PC-9 (cell line): ENCODE results near the gene PHC1. TPM values are rescaled to one million over a fixed set of nuclear protein-coding genes. Genes with fewer than 3 reads are reported as not detected.

Experiments
- BruUV-seq: library from RNA; stranded (reverse); fragments of 400-500 nt; replicated peaks from 2 replicates; lab custom pipeline; 2021; lab: Mats Ljungman, UMichigan
- CTCF ChIA-PET: fragments of 300-600 bp; sonication (Branson Sonifier 250); formaldehyde crosslinking; loops from one replicate; lab custom pipeline; 2022; ENCODE audit warnings: antibody characterized with exemption; lab: Charles Lee
- POLR2A ChIA-PET: fragments of 300-600 bp; sonication (Branson Sonifier 250); formaldehyde crosslinking; loops from one replicate; lab custom pipeline; 2022; ENCODE audit warnings: antibody characterized with exemption; ENCODE audit not compliant: unreplicated experiment; lab: Charles Lee
- DNase-seq, 2 experiments: peaks; one replicate each; pipeline versions ENCODE4 v3.0.0 to v3.0.0-alpha.2; 2015 to 2022; ENCODE audit warnings: mixed read lengths in 1 of 2
- H2AFZ ChIP-seq: fragments of 200-600 bp; sonication (generic); 2 replicates; pipeline ENCODE4 v1.8.1; 2017; ENCODE audit warnings: antibody characterized with exemption
- H3F3A ChIP-seq: fragments of 200-600 bp; sonication (generic); 2 replicates; pipeline ENCODE4 v1.8.1; 2017; ENCODE audit warnings: antibody characterized with exemption, mild to moderate bottlenecking, low read depth; ENCODE audit not compliant: insufficient read depth
- H3K27ac ChIP-seq: fragments of 200-600 bp; sonication (generic); 2 replicates; pipeline ENCODE4 v1.6.1; 2016; ENCODE audit warnings: mixed run types
- H3K27me3 ChIP-seq: fragments of 200-600 bp; sonication (generic); 2 replicates; pipeline ENCODE4 v1.6.1; 2016; ENCODE audit warnings: low read depth, mixed run types; ENCODE audit not compliant: insufficient read depth
- H3K36me3 ChIP-seq: fragments of 200-600 bp; sonication (generic); 2 replicates; pipeline ENCODE4 v1.6.1; 2016; ENCODE audit warnings: low read depth, mixed run types
- H3K4me1 ChIP-seq: fragments of 200-600 bp; sonication (generic); replicated peaks from 2 replicates; pipeline ENCODE4 v1.6.1; 2016; ENCODE audit warnings: mixed run types; ENCODE audit not compliant: insufficient read depth
- H3K4me2 ChIP-seq: fragments of 200-600 bp; sonication (generic); 2 replicates; pipeline ENCODE4 v1.6.1; 2017; ENCODE audit warnings: mixed run types
- H3K4me3 ChIP-seq: fragments of 200-600 bp; sonication (generic); 2 replicates; pipeline ENCODE4 v1.6.1; 2016; ENCODE audit warnings: mixed run types
- H3K79me2 ChIP-seq: fragments of 200-600 bp; sonication (generic); 2 replicates; pipeline ENCODE4 v1.6.1; 2017; ENCODE audit warnings: low read depth, mixed run types
- H3K9me2 ChIP-seq: fragments of 200-600 bp; sonication (generic); 2 replicates; pipeline ENCODE4 v1.8.1; 2017; ENCODE audit warnings: mild to moderate bottlenecking; ENCODE audit not compliant: insufficient read depth
- H3K9me3 ChIP-seq: fragments of 200-600 bp; sonication (generic); 2 replicates; pipeline ENCODE4 v1.8.1; 2016; ENCODE audit warnings: low read depth; ENCODE audit not compliant: insufficient read depth
- H4K20me1 ChIP-seq: fragments of 200-600 bp; sonication (generic); 2 replicates; pipeline ENCODE4 v1.8.1; 2017; ENCODE audit not compliant: insufficient read depth
- CTCF ChIP-seq: fragments of 200-600 bp; sonication (generic); conservative IDR thresholded peaks from 2 replicates; pipeline ENCODE4 v1.6.1; 2017; ENCODE audit warnings: mixed run types, antibody characterized with exemption, mild to moderate bottlenecking, moderate library complexity
- EZH2 ChIP-seq: fragments of 200-600 bp; sonication (generic); IDR thresholded peaks from 2 replicates; pipeline ENCODE4 v1.8.0; 2017; ENCODE audit warnings: antibody characterized with exemption, low read depth
- intact Hi-C: fragments of 100-400 bp; cut with micrococcal nuclease; formaldehyde crosslinking; loops from one replicate; pipeline ENCODE4 v1.10.0; 2022; ENCODE audit not compliant: unreplicated experiment
- total RNA-seq: library from RNA; stranded (reverse); gene quantifications from 2 replicates; pipeline ENCODE4 v1.2.3, GENCODE V29; 2021

The PHC1 gene
- total RNA-seq, 1 experiment from 2014 or later: 50.9 TPM

GRCh38 chr12:8968761-8969160, 54.5 kb downstream of the PHC1 start:
- Histone ChIP-seq H3K27ac (no peak overlapping the region), H3K36me3 (no peaks in the 10 kb centered on the region), H2AFZ (no peak overlapping the region), H3K4me2 (no peak overlapping the region), H3K79me2 (no peaks in the 10 kb centered on the region), H3K4me3 (no peak overlapping the region), H3K9me3 (0 out of 2 replicates have a peak, but pooled peaks cover 3% of the 10 kb centered on the region), H4K20me1 (no peaks in the 10 kb centered on the region), H3K4me1 (no peaks in the 10 kb centered on the region), H3F3A (no peaks in the 10 kb centered on the region), H3K27me3 (no peaks in the 10 kb centered on the region), H3K9me2 (no peaks in the 10 kb centered on the region)
- ChIA-PET CTCF (no interaction called here), POLR2A (no interaction called here)
- BruUV-seq: no TSS peak
- intact Hi-C loops: no loop called here
- DNase-seq: no peak
- TF ChIP-seq CTCF (no peak), EZH2 (no peak)

GRCh38 chr12:8969861-8970411, 55.6 kb downstream of the PHC1 start:
- TF ChIP-seq CTCF (no peak), EZH2 (no peak)
- no peaks in the 10 kb centered on the region for H3K36me3 ChIP-seq
- no peaks in the 10 kb centered on the region for H3K27me3 ChIP-seq
- no peak for DNase-seq
- ChIA-PET CTCF (no interaction called here), POLR2A (no interaction called here)
- no peaks in the 10 kb centered on the region for H3K4me1 ChIP-seq
- H3K9me2 ChIP-seq: no peaks in the 10 kb centered on the region
- H3K4me3 ChIP-seq: no peak overlapping the region
- intact Hi-C loops: no loop called here
- no peak overlapping the region for H2AFZ ChIP-seq
- BruUV-seq: no TSS peak
- H3F3A ChIP-seq: no peaks in the 10 kb centered on the region
- no peaks in the 10 kb centered on the region for H3K79me2 ChIP-seq
- no peak overlapping the region for H3K4me2 ChIP-seq
- H4K20me1 ChIP-seq: no peaks in the 10 kb centered on the region
- no peak overlapping the region for H3K27ac ChIP-seq
- H3K9me3 ChIP-seq: 0 out of 2 replicates have a peak, but pooled peaks cover 3% of the 10 kb centered on the region

GRCh38 chr12:8970432-8970831, 56.1 kb downstream of the PHC1 start:
- Histone ChIP-seq H3K79me2 (no peaks in the 10 kb centered on the region), H3K9me2 (no peaks in the 10 kb centered on the region), H3K9me3 (0 out of 2 replicates have a peak, but pooled peaks cover 3% of the 10 kb centered on the region), H3K4me3 (no peak overlapping the region), H3K36me3 (no peaks in the 10 kb centered on the region), H3F3A (no peaks in the 10 kb centered on the region), H3K27me3 (no peaks in the 10 kb centered on the region), H3K27ac (no peak overlapping the region), H4K20me1 (no peaks in the 10 kb centered on the region), H3K4me2 (no peak overlapping the region), H2AFZ (no peak overlapping the region), H3K4me1 (no peaks in the 10 kb centered on the region)
- intact Hi-C loops: no loop called here
- no peak for TF ChIP-seq CTCF
- no peak for TF ChIP-seq EZH2
- CTCF ChIA-PET: no interaction called here
- no TSS peak for BruUV-seq
- DNase-seq: no peak
- POLR2A ChIA-PET: interaction anchor here (0.6 kb wide), 3 partner anchors 33 to 254 kb away, joined by 3 to 25 read pairs (median 3); no protein-coding TSS in a partner anchor
